COR-L47 (cell line): Measurements from ENCODE around the gene TXNDC9.
"Not testable (repeated sequence)": the region's sequence is repeated elsewhere in the genome, so short reads cannot be mapped to it uniquely, and the experiment has no call there.

Source experiments
- DNase-seq: peaks from one replicate; lab custom pipeline; 2025; lab: John Stamatoyannopoulos, UW

The TXNDC9 gene

DNA sequence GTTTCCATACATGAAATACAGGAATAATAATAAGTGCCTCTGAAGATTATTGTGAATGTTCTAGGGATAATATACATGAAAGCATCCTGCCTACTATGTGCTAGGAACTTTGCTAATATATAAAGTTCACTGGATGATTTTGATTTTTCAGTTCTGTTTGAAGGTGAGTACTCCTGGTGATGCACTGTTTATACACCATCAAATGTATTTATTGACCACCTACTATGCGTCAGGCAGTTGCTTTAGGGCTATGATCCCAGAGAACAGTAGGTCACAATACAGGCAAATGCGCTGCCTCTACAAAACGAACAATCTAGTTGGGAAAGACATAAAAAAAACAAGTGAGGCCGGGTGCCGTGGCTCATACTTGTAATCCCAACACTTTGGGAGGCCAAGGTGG lies 10.7 kb downstream of the TXNDC9 start:
- DNase-seq = no peak

- DNase-seq = not testable (repeated sequence)
Observed at GRCh38 chr2:99317873-99318200, 18.3 kb downstream of the TXNDC9 start.

DNA sequence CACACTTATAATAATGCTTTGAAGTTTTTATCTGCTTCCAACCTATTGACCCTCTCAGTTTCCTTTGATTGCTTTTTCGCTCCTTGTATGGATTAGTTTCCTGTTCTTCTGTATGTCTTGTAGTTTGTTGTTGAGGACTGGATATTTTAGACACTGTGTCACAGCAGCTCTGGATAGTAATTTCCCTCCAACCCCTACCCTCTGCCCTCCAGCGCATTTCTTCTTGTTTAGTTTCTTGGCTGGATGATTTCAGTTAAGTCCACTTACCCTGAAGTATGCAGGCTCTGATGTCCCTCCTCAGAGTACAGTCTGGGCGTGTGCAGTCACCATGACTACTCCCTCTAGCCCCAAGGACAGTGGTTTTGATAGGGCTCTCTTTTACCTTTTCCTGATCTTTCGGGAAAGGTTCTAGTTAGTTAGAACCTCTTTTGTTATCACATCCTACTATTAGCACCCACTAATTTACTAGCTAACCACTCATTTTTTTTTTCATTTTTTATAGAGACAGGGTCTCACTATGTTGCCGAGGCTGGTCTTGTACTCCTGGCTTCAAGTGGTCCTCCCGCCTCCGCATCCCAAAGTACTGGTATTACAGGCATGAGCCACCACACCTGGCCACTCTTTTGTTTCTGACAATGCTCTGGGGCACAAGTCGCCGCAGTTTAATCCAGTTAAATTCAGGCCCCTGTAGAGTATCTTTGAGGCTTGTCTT lies 18.8 kb downstream of the TXNDC9 start:
- no peak for DNase-seq

- not testable (repeated sequence) for DNase-seq
Observed at GRCh38 chr2:99301097-99301496, 35.0 kb downstream of the TXNDC9 start, which contains the start of gene LYG1. LYG1 (minus strand) TSS chr2:99301197; CDS start chr2:99295670, 5,527 bp downstream.

- DNase-seq = no peak
Observed at GRCh38 chr2:99299580-99299979, 36.6 kb downstream of the TXNDC9 start.

DNA sequence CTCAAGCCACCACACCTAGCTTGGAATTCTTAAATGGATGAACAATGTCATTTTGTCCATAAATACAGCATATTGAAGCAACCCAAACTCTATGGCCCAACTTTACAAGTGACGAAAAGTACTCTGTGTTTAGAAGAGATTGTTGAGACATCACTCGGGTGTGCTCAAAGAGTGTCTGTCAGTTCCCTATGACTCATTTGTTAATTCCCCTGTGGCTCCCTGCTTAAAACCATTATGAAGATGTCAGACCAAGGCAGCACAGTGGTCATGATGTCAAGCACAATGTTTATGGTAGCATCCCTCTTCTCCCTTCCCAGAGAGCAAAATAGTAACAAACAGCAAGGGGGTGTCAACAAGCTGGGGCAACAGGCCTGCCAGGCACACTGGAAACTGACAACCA lies 38.1 kb downstream of the TXNDC9 start:
- DNase-seq = no peak

- DNase-seq = no peak
Observed at GRCh38 chr2:99285526-99285925, 50.6 kb downstream of the TXNDC9 start.

- DNase-seq = no peak
Observed at GRCh38 chr2:99279969-99280695, 56.0 kb downstream of the TXNDC9 start.

DNA sequence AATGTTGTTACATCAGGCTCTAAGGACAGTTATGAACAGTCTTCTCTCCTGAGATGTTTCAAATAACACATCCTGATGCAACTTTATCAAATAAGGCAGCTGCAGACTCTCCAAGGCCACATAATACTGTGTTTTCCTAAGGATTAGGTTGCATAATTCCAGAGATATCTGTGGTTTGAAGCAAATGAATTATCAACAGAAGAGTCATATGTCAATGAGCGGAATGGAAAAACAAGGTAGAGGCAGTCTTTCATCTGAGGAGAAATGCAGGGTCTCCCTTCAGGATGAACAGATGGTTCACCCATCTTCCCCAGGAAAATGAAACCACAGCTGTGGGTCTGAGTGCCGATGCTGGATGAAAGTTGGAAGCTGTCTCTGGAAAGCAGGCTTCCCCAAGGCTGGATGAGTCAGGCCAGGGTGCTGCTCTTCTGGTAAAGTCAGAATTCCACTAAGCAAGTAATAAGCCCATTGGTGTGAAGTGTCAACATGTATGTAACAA lies 57.3 kb downstream of the TXNDC9 start:
- no peak for DNase-seq

GRCh38 chr2:99278195-99278765 lies 57.9 kb downstream of the TXNDC9 start:
- DNase-seq = not testable (repeated sequence)

- no peak for DNase-seq
Observed at GRCh38 chr2:99275882-99276281, 60.3 kb downstream of the TXNDC9 start.
